Measurements from ENCODE around the gene RASA3. TPM values are rescaled to one million over a fixed set of nuclear protein-coding genes. Genes with fewer than 3 reads are reported as not detected.

Gene RASA3
- total and polyA plus RNA-seq, 2 of the 8 experiments (the other 6 are each of a cell fraction or from before 2014, with no cell fraction given): 7.5 to 21.9 TPM

DNA sequence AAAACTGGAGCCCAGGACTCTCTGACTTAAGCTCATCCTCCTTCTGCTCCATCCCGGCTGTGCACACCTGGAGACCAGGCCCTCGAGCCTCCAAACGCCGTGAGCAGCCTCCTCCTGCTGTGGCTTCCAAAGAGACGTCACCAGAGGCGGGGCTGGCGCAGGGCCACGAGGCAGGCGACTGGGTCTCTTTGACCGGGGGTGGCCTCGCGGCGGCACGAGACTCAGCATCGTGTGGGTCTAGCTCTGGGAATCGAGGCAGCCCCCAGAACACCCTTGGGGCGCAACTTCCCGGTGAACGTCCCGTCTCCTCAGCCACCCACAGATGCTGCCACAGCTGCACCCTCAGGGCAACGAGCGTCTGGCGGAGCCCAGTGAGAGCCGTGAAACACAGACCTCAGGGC lies 22.8 kb downstream of the RASA3 start:
- CTCF ChIA-PET (ENCODE audit: partially characterized antibody): interaction anchor here (0.8 to 2.5 kb wide), 6 partner anchors 10 to 94 kb away, joined by 3 to 8 read pairs (median 4); no protein-coding TSS in a partner anchor
- Histone ChIP-seq H3K4me2 (ENCODE audit: insufficient read depth in 1 of 2, low read depth in 2 of 2, low read length in 2 of 2) (no peak overlapping the region), H3K56ac (replicated peaks; ENCODE audit: insufficient read length, low read depth, low read length) (no peak overlapping the region), H3K79me2 (ENCODE audit: control insufficient read depth in 1 of 2, insufficient read depth in 2 of 2, low read length in 2 of 2) (peaks cover 0 to 55% of the 10 kb centered on the region in 2 experiments; a peak in 3 of 4 replicates), H3K36me3 (ENCODE audit: control insufficient read depth in 2 of 4, insufficient read depth in 4 of 4, low read length in 3 of 4) (no peaks in the 10 kb centered on the region), H3K23me2 (ENCODE audit: low read depth, low read length) (no peaks in the 10 kb centered on the region; the same call in 1 of the 2 replicates), H2AFZ (ENCODE audit: low read length) (no peak overlapping the region), H3K4ac (replicated peaks; ENCODE audit: insufficient read length, low read depth, low read length) (no peak overlapping the region), H3K9me3 (ENCODE audit: insufficient read depth in 2 of 2, low read depth in 1 of 2, low read length in 1 of 2) (no peaks in the 10 kb centered on the region), H4K20me1 (replicated peaks in 1 of 2; ENCODE audit: control insufficient read depth in 1 of 2, insufficient read depth in 2 of 2, low read length in 2 of 2) (peaks cover 3 to 13% of the 10 kb centered on the region in 2 experiments), H4K91ac (replicated peaks; ENCODE audit: insufficient read length, low read length) (peak overlapping the region; percentile 67), H2BK20ac (ENCODE audit: low read length) (no peak overlapping the region), H2AK5ac (ENCODE audit: low read depth, low read length) (no peak overlapping the region), H4K5ac (ENCODE audit: insufficient read length, low read depth, low read length) (no peak overlapping the region), H4K8ac (ENCODE audit: extremely low read depth, insufficient read depth, low read length) (peak overlapping the region; percentile 53; the same call in 1 of the 2 replicates), H3K79me1 (ENCODE audit: low read depth, low read length) (peaks cover 14% of the 10 kb centered on the region), H3K4me3 (ENCODE audit: extremely low read depth in 1 of 4, insufficient read depth in 2 of 4, low read depth in 3 of 4, low read length in 4 of 4) (no peak overlapping the region), H3K27me3 (replicated peaks in 1 of 4; ENCODE audit: control insufficient read depth in 3 of 4, extremely low read depth in 1 of 4, insufficient read depth in 3 of 4, low read length in 3 of 4) (no peaks in the 10 kb centered on the region), H2BK120ac (replicated peaks; ENCODE audit: low read depth, low read length) (no peak overlapping the region), H3K14ac (ENCODE audit: insufficient read length) (no peak overlapping the region), H2BK15ac (ENCODE audit: low read length) (no peak overlapping the region), H2BK12ac (ENCODE audit: low read depth, low read length) (no peak overlapping the region), H3K9ac (replicated peaks in 1 of 4; ENCODE audit: extremely low read depth in 1 of 4, low read depth in 3 of 4, low read length in 3 of 4) (no peak overlapping the region), H3K23ac (ENCODE audit: insufficient read length) (no peak overlapping the region), H3K4me1 (replicated peaks in 1 of 4; ENCODE audit: control insufficient read depth in 3 of 4, insufficient read depth in 4 of 4, low read length in 3 of 4) (peaks cover 4 to 31% (median 25%) of the 10 kb centered on the region in 4 experiments), H3K27ac (ENCODE audit: low read depth, low read length) (no peak overlapping the region), H2BK5ac (ENCODE audit: low read depth, low read length) (no peak overlapping the region), H3K18ac (ENCODE audit: extremely low read depth, low read length) (no peak overlapping the region)
- POLR2A ChIA-PET (ENCODE audit: partially characterized antibody): interaction anchor here (1.2 kb wide), 1 partner anchor 19 kb away, joined by 5 read pairs; no protein-coding TSS in a partner anchor
- DNase-seq (ENCODE audit: low read depth in 1 of 2, low spot score in 2 of 2): no peak
- no peak for FAIRE-seq
- 88% methylated on average over 21 of the region's 24 CpGs; no CpG with 5 or more reads in 1 of the 2 experiments for WGBS, 2 experiments (ENCODE audit: extremely low coverage in 1 of 2, insufficient coverage in 1 of 2, insufficient read length in 1 of 2, insufficient replicate concordance in 2 of 2, low coverage in 1 of 2, low lambda C conversion rate in 2 of 2, missing lambda C conversion rate in 1 of 2)
- TF ChIP-seq, protein P1, sequence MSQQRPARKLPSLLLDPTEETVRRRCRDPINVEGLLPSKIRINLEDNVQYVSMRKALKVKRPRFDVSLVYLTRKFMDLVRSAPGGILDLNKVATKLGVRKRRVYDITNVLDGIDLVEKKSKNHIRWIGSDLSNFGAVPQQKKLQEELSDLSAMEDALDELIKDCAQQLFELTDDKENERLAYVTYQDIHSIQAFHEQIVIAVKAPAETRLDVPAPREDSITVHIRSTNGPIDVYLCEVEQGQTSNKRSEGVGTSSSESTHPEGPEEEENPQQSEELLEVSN (IDR thresholded peaks at IDR 0.05): no peak
- no peak for TF ChIP-seq BACH1 (IDR thresholded peaks at IDR 0.05; ENCODE audit: low read length)
- TF ChIP-seq SP4 (IDR thresholded peaks at IDR 0.05; ENCODE audit: low read length): no peak
- TF ChIP-seq POLR2AphosphoS5 (IDR thresholded peaks at IDR 0.05; ENCODE audit: low read depth, low read length): no peak
- TF ChIP-seq TAF7 (optimal IDR thresholded peaks at IDR 0.05; ENCODE audit: borderline replicate concordance, low read depth, low read length): no peak
- no peak for TF ChIP-seq NRF1 (IDR thresholded peaks at IDR 0.05; ENCODE audit: low read depth, low read length)
